SK-N-SH (cell line): ENCODE data around the gene MYOM3.

ENCODE experiments used
- CTCF ChIP-seq: fragments of 200-600 bp; sonication (generic); IDR thresholded peaks from 2 replicates; pipeline ENCODE4 v1.6.1; 2017; ENCODE audit warnings: antibody characterized with exemption, mild to moderate bottlenecking, moderate library complexity
- EP300 ChIP-seq, 2 experiments: IDR thresholded peaks; 2 replicates each; pipeline versions ENCODE4 v1.4.0 to v1.6.1; 2012; ENCODE audit warnings: borderline replicate concordance in 1 of 2, low read depth in 1 of 2, low read length in 1 of 2
- FOXJ3 ChIP-seq: sonication (generic); formaldehyde crosslinking; IDR thresholded peaks from 2 replicates; pipeline ENCODE4 v1.5.1; 2020; ENCODE audit warnings: mild to moderate bottlenecking, missing genetic modification reagents
- FOXM1 ChIP-seq: IDR thresholded peaks from 2 replicates; pipeline ENCODE4 v1.4.0; 2012; ENCODE audit warnings: low read depth, mild to moderate bottlenecking
- MAX ChIP-seq: IDR thresholded peaks from 2 replicates; pipeline ENCODE4 v1.4.0; 2012; ENCODE audit warnings: low read depth
- PBX3 ChIP-seq: IDR thresholded peaks from 2 replicates; pipeline ENCODE4; 2012
- POLR2AphosphoS5 ChIP-seq: IDR thresholded peaks from 2 replicates; pipeline ENCODE4 v1.6.1; 2012; ENCODE audit warnings: low read depth, low read length
- RAD21 ChIP-seq: IDR thresholded peaks from 2 replicates; pipeline ENCODE4 v1.6.1; 2012; ENCODE audit warnings: mild to moderate bottlenecking, low read length
- RCOR1 ChIP-seq: fragments of 150-350 bp; IDR thresholded peaks from 2 replicates; pipeline ENCODE4 v1.6.1; 2017; ENCODE audit warnings: antibody characterized with exemption, low read length
- SMC3 ChIP-seq: IDR thresholded peaks from 2 replicates; pipeline ENCODE4 v1.6.1; 2012; ENCODE audit warnings: low read depth, low read length, improper control_type of control experiment
- TAF1 ChIP-seq: IDR thresholded peaks from 2 replicates; pipeline ENCODE4 v1.6.1; 2012; ENCODE audit warnings: low read depth, mild to moderate bottlenecking, low read length, moderate library complexity, borderline replicate concordance
- USF1 ChIP-seq: IDR thresholded peaks from 2 replicates; pipeline ENCODE4 v1.4.0; 2012; ENCODE audit warnings: low read depth, borderline replicate concordance
- YY1 ChIP-seq: IDR thresholded peaks from 2 replicates; pipeline ENCODE4 v1.4.0; 2012; ENCODE audit warnings: low read depth, mild to moderate bottlenecking
- ZBTB33 ChIP-seq: IDR thresholded peaks from 2 replicates; pipeline ENCODE4 v1.4.0; 2012; ENCODE audit warnings: low read depth, borderline replicate concordance

GRCh38 chr1:24089027-24089742 lies 22.8 kb downstream of the MYOM3 start:
- TF ChIP-seq EP300 (IDR thresholded peaks at IDR 0.05; ENCODE audit: borderline replicate concordance in 1 of 2, low read depth in 1 of 2, low read length in 1 of 2): no peak
- no peak for TF ChIP-seq USF1
- no peak for TF ChIP-seq RCOR1
- TF ChIP-seq CTCF: no peak
- no peak for TF ChIP-seq TAF1
- no peak for TF ChIP-seq FOXJ3 (CRISPR knock-in tag)
- TF ChIP-seq POLR2AphosphoS5: no peak
- no peak for TF ChIP-seq SMC3
- no peak for TF ChIP-seq MAX
- TF ChIP-seq ZBTB33: no peak
- no peak for TF ChIP-seq FOXM1
- no peak for TF ChIP-seq RAD21
- no peak for TF ChIP-seq PBX3
- TF ChIP-seq YY1: no peak
